SK-MEL-5 (cell line): ENCODE data around the gene STYX. TPM values are rescaled to one million over a fixed set of nuclear protein-coding genes. Genes with fewer than 3 reads are reported as not detected.

Experiments
- DNase-seq: peaks from one replicate; pipeline ENCODE4 v3.0.0-alpha.2; 2016; ENCODE audit warnings: low read depth, low spot score
- in situ Hi-C: cut with HindIII; loops from 2 replicates; pipeline ENCODE4 v1.10.0; 2016; ENCODE audit warnings: low sequenced_read_pairs, high pct_unique_total_duplicates, low pct_unique_long_range_greater_than_20kb
- total RNA-seq: library from RNA; depleted of rRNA; stranded (reverse); fragments of >200 nt; shearing (Covaris generic); gene quantifications from 2 replicates; pipeline ENCODE4 v1.2.3, GENCODE V29; 2014

The STYX gene
- total RNA-seq, 1 experiment from 2014 or later, result 9.2 TPM

GRCh38 chr14:52767058-52767833, 37.3 kb downstream of the STYX start:
- in situ Hi-C loops, result no loop called here
- DNase-seq, result no peak

DNA sequence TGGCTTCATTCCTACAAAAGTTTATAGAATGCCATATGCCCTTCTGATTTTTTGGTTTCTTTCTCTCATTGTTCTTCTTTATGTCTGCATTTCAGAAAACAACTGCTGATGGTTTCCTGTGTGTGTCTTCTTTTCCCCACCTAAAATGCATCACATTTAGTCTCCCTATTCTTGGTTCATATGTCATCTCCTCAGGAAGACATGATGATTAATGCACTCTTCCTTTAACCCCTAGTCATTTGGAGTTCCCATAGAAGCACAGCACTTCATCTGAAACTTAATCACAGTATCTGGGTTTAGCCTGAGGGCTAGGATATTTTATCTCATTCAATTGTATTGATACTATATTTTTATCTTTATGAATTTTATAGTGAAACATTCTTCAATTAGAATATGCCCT, 39.9 kb downstream of the STYX start:
- DNase-seq, result no peak
- in situ Hi-C loops, result no loop called here

DNA sequence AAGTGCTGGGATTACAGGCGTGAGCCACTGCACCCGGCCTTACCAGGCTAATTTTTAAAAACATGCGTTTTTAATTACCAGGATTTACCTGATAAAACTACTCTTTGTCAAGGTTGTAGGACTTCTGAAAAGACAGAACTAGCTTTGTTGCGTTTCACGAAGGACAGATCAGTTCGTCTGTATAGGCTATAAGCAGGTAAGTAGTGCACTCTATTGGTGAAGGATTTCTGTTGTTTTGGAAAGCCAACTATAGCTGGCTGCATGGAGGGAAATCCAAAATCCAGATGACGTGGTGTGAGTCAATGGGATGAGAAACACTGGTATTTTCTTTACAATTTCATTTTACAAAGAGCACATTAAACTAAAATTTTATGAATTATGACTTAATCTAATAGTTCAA, 46.9 kb downstream of the STYX start:
- in situ Hi-C loops, result no loop called here
- no peak for DNase-seq

- DNase-seq, result no peak
- in situ Hi-C loops, result no loop called here
Measured at GRCh38 chr14:52778702-52779101, 48.7 kb downstream of the STYX start.

DNA sequence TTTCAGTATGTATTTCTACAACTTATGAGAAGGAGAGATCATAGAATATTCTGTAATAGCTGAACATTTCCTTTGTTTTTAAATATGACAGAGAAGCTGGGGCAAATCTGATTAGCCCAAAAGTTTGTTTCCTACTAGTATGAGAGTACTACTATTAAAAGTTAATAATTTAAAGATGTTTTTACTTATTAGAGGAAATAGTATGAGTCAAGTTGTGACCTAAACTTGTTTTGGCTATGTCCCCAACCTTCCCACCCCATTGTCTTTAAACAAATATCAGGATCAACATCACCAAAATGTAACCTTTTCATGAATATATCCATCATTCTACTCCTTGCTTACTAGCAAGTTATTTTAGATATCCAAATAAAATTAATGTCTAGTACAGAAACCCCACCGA, 50.9 kb downstream of the STYX start:
- no peak for DNase-seq
- in situ Hi-C loops, result no loop called here

DNA sequence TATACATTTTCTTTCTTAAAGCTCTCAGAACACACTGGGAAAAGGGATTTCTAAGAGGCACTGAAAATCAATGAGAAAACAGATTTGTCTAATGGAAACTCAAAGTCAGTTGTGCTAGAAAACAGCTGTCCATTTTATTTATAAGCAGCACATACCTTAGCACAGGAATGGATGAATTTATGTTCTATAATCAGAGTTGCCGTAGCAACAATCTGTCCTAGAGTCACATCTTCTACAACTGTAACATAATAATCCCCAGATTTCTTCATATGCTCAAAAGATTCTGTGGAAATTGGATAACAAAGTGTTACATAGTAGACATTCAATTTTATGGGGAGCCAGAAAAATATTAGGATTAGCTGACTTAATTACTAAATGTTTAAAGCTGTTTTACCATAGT, 51.7 kb downstream of the STYX start:
- no peak for DNase-seq
- in situ Hi-C loops, result no loop called here

GRCh38 chr14:52783206-52783605, 53.2 kb downstream of the STYX start:
- in situ Hi-C loops, result no loop called here
- DNase-seq, result no peak

GRCh38 chr14:52786887-52787286, 56.9 kb downstream of the STYX start:
- in situ Hi-C loops, result no loop called here

DNA sequence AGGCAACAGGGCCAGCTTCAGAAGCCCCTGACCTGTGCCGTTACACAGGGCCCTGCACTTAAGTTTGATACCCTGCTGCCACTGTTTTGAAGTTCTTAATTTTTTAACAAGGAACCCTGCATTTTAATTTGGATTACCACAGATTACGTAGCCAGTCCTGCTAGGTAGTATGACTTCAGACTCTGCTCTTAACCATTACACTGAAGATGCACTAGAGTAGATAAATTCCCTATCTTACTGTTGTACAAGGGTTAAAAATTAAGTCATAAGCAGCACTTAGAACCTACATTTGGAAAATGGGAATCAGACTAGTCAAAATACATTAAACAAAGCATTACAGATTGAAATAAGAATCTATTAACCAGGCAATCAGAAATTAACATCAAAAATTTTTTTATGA, 59.2 kb downstream of the STYX start:
- no peak for DNase-seq
- in situ Hi-C loops, result no loop called here

More at GRCh38 chr14:52786887-52787286, 56.9 kb downstream of the STYX start:
- no peak for DNase-seq

- in situ Hi-C loops, result no loop called here
- DNase-seq, result no peak
Measured at GRCh38 chr14:52790011-52790755, 60.2 kb downstream of the STYX start.

DNA sequence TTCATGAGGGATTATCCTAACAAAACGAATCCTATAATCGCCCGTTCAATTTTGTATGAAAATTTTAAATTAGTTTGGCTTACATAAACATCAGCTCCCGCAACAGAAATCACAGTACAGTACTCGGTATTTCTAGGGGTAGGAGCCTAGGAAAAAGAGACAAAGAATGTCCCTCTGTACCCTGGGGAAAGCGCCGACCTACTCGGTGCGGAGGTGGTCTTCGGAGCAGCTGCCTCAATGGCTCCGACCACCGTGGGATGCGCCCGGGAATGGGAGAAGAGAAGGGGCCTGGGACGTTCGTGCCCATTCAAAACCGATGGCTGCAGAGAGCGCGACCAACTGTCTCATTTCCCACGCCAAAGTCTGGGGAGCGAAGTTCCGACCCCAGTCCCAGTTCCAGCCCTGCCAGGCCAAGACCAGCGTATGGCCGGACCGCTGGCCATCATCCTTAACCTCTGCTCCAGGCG, 60.8 kb downstream of the STYX start:
- DNase-seq, result no peak
- in situ Hi-C loops, result no loop called here

DNA sequence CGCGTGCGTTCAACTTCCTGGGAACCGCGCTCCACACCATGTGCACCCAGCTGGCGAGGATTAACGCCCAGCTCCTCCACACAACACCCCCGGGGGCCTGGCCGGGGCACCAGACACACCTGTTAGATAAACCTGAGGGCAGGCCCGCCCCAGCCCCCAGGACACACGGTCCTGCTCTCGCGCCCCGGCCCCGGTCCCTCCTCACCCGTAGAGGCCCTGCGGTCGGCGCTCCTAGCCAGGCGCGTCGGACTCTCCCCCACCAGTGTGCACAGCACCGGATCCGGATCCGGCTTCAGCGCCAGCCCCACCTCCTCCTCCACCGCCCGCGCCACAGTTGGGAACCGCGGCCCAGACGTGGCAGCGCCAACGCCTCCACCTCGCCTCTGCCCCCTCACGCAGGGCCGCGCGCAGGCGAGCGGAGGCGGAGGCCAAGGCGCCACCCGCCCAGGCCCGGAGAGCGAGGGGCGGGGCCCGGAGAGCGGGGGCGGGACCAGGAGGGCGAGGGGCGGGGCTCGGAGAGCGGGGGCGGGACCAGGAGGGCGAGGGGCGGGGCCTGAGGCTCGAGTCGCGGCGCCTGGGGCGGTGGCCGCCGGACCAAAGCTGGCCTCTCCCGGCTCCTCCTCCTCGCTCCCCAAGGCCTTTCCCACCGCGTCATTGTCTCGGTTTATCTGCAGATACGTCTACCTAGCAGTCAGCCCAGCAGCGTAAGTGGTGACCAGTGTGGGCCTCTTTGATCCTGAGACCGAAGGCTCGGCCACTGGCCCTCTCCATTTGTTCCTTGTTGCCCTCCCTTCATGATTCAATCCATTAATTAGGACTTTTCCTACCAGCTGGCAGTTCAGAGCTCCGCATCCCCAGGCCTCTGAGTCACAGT, 61.5 kb downstream of the STYX start, which contains the start of gene GNPNAT1:
Gene GNPNAT1 (minus strand): TSS at position 385 of the 874 bp plus-strand sequence. CDS start 6,957 bp downstream, outside the sequence.
- in situ Hi-C loops, result no loop called here
- peak; percentile 81 for DNase-seq

DNA sequence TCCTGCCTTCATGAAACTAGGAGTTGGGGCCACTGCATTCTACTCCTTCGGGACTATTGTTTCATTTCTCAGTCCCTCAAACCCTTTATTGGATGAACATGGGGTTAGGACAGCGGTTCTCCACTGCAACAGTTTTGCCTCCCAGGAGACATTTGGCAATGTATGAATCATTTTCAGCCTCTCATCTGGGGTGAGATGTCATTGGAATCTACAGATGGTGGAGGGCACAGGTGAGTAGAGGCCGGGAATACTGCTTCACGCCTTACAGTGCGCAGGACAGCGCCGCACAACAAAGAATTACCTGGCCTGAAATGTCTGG, 62.1 kb downstream of the STYX start:
- in situ Hi-C loops, result no loop called here
- DNase-seq, result no peak

DNA sequence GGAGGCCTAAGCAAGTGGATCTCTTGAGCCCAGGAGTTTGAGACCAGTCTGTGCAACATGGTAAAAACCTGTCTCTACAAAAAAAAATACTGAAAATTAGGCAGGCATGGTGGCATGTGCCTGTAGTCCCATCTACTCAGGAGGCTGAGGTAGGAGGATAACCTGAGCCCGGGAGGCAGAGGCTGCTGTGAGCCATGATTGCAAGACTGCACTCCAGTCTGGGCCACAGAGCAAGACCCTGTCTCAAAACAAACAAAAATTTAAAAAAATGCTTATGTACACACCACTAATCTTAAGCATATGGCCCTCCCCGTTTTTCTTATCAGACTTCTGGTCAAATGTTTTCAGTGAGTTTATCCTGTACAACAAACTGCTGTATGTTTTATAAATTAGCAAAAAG, 63.1 kb downstream of the STYX start:
- DNase-seq, result no peak

DNA sequence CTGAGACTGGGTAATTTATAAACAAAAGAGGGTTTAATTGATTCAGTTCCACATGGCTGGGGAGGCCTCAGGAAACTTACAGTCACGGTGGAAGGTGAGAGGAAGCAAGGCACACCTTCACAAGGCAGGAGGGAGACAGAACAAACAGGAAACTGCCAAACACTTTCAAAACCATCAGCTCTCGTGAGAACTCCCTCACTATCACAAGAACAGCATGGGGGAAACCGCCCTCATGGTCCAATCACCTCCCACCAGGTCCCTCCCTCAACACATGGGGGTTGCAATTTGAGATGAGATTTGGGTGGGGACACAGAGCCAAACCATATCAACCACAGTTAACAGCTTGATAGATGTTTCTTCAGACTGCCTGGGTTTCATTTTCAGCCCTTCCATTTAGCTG, 67.7 kb downstream of the STYX start:
- no peak for DNase-seq
- in situ Hi-C loops, result no loop called here

More for the DNA sequence above, 63.1 kb downstream of the STYX start:
- in situ Hi-C loops, result no loop called here

DNA sequence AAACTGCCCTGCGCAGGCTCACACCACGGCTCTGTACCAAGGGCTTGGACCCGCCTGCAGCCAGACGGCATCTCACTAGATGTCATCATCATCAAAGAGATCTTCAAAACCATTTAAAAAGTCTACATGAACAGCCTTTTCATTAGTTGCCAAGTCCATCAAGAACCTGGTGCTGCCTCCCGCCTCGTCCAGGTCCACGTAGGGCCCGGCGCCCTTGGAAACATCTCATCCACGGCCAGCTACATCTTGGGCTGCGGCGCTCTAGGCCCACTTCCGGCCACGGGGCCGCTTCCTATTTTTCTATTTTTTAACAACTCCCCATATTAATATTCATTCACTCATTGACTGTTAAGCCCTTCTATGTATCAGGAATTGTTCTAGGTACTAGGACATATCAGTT, 68.9 kb downstream of the STYX start:
- in situ Hi-C loops, result no loop called here

DNA sequence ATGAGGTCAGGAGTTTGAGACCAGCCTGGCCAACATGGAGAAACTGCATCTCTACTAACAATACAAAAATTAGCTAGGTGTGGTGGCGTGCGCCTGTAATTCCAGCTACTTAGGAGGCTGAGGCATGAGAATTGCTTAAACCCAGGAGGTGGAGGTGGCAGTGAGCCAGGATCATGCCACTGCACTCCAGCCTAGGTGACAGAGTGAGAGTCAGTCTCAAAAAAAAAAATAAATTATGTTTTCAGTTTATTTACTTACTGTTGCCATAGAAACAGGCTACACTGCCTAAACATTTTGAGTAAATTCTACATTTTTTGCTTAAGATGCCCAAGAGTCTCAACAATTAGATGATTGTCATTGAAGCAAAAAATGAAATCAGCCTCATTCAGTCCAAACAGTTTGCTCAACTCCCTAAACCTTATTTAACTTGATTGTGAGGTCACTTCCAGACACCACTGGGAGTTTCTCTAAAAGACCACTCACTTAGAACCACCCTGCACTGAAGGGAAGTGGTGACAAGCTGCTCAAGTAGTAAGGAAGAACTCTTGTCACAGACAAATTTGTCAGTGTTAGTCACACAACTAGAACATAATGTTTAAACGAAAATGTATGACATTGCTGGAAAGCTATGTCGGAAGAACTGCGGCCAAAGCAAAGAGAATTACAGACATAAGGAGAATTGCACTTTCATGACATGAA, 71.2 kb downstream of the STYX start:
- in situ Hi-C loops, result no loop called here
- DNase-seq, result no peak

More for the DNA sequence above, 68.9 kb downstream of the STYX start:
- no peak for DNase-seq
